ENCODE results near the gene DMC1.

GRCh38 chr22:38487946-38488345, 82.0 kb downstream of the DMC1 start:
- no peak for TF ChIP-seq CTCF (conservative IDR thresholded peaks at IDR 0.05 in 1 of 2, IDR thresholded peaks at IDR 0.05 in 1 of 2; ENCODE audit: low read depth in 1 of 2, low read length in 2 of 2)
- no peak for TF ChIP-seq EZH2 (IDR thresholded peaks at IDR 0.05; ENCODE audit: low read length, missing control alignments)
